C4-2B (cell line): ENCODE measurements around the gene ACOT7.

Experiments
- CTCF ChIP-seq: fragments of 450-650 bp; conservative IDR thresholded peaks from 2 replicates; pipeline ENCODE4 v1.5.1; 2017; ENCODE audit warnings: mild to moderate bottlenecking
- ZFX ChIP-seq: fragments of 450-650 bp; IDR thresholded peaks from 2 replicates; pipeline ENCODE4 v1.6.1; 2017

DNA sequence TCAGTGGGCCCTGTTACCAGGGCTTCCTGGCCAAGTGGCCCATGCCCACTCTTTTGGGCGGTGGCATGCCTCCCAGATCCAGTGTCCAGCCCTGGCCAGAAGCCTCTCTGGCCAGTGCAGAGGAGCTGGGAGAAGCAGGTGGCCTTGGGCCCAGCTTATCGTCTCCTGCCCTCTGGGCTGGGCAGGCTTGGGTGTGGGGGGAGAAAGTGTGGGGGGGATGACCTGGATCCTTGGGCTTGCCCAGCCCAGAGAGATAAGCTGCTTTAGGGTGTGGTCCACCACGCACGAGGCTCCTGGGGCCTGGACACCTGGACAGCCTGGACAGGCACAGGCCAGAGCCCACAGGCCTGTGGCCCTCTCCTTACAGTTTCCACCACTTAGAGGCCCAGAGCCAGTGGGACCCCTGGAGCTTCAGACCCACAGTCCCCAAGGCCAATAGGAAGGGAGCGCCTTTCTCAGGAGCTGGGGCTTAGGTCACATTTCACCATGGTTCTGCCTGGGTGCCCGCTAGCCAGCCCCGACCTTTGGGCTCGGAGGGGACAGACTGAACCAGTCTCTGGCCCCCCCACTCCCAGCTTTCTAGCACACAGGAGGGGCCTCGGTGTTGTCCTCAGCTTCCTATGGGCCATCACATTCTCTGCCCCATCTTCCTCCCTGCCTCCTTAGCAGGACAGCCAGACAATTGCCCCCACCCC, 32.9 kb upstream of the ACOT7 start:
- TF ChIP-seq CTCF (no peak), ZFX (no peak)
